Body of pancreas (tissue), 4 donors: Measurements from ENCODE around the gene RNF39. TPM values are rescaled to one million over a fixed set of nuclear protein-coding genes. Genes with fewer than 3 reads are reported as not detected.

ENCODE experiments used
- ATAC-seq: fragments of 150-250 bp; one replicate; pipeline ENCODE4 v1.9.1; 2016
- DNase-seq, 4 donors: peaks; one replicate each; pipeline ENCODE4 v3.0.0-alpha.2; 2019
- H3K27ac ChIP-seq, 4 donors: fragments of 200-600 bp; sonication (generic); 1 replicate in 3 of 4; 2 replicates in 1 of 4; pipeline versions ENCODE4 v1.5.1 to v1.6.1; 2016 to 2019; ENCODE audit warnings: mild to moderate bottlenecking in 1 of 4, mixed read lengths in 1 of 4, moderate library complexity in 1 of 4
- H3K27me3 ChIP-seq, 2 donors: fragments of 200-600 bp; sonication (generic); one replicate each; pipeline ENCODE4 v1.6.0; 2016; ENCODE audit warnings: mild to moderate bottlenecking in 1 of 2
- H3K36me3 ChIP-seq, 2 donors: fragments of 200-600 bp; sonication (generic); replicated peaks in 1 of 2; 2 replicates each; pipeline ENCODE4 v1.5.1; 2016; ENCODE audit warnings: low read depth in 2 of 2; ENCODE audit not compliant: insufficient read depth in 1 of 2
- H3K4me1 ChIP-seq: fragments of 200-600 bp; sonication (generic); one replicate; pipeline ENCODE4 v1.6.0; 2016
- H3K4me3 ChIP-seq, 2 donors: fragments of 200-600 bp; sonication (generic); 1 replicate in 1 of 2; 2 replicates in 1 of 2; pipeline ENCODE4 v1.5.1; 2016 to 2019
- H3K9me3 ChIP-seq, 3 donors: fragments of 200-600 bp; sonication (generic); 1 replicate in 2 of 3; 2 replicates in 1 of 3; pipeline ENCODE4 v1.5.1; 2016
- CTCF ChIP-seq, 7 experiments: fragments of 450-650 bp in 4 of 7; fragments of 200-600 bp in 3 of 7; sonication (generic) in 3 of 7; IDR thresholded peaks; one replicate each; pipeline ENCODE4 v1.5.1; 2016 to 2019; ENCODE audit warnings: antibody characterized with exemption in 7 of 7
- POLR2A ChIP-seq, 3 donors: fragments of 450-650 bp; IDR thresholded peaks; one replicate each; pipeline ENCODE4 v1.6.1; 2016; ENCODE audit warnings: antibody characterized with exemption in 3 of 3, mild to moderate bottlenecking in 2 of 3
- WGBS, 2 donors: methylation state at CpG; one replicate each; pipeline ENCODE4 v1.1.5; 2017; 5-methylcytosine and 5-hydroxymethylcytosine counted together
- intact Hi-C: fragments of 100-400 bp; cut with DNase I; formaldehyde crosslinking; loops from one replicate; pipeline ENCODE4 v1.15.1; 2023
- total RNA-seq, 2 donors: library from RNA; depleted of rRNA; stranded (reverse); fragments of >200 nt; gene quantifications; one replicate each; pipeline ENCODE4 v1.1.0, GENCODE V29; 2016

Gene RNF39
- total RNA-seq, 2 donors from 2014 or later = 1.6 TPM; not detected in 1

GRCh38 chr6:30061858-30062458, 13.6 kb downstream of the RNF39 start:
- peak; percentile 22 to 47 (median 26) for DNase-seq
- TF ChIP-seq POLR2A (IDR thresholded peaks at IDR 0.05) (no peak), CTCF (IDR thresholded peaks at IDR 0.05) (no peak)
- WGBS, 2 donors = 20 to 23% methylated on average over 13 of the region's 13 CpGs
- ATAC-seq = peak; percentile 8
- intact Hi-C loops = no loop called here
- Histone ChIP-seq H3K36me3 (peaks cover 0 to 2% of the 10 kb centered on the region in 2 donors), H3K4me3 (peak overlapping the region; percentile 45 to 76), H3K27me3 (no peaks in the 10 kb centered on the region), H3K9me3 (no peaks in the 10 kb centered on the region), H3K27ac (peak overlapping the region; percentile 60 to 91 (median 86)), H3K4me1 (peaks cover 28% of the 10 kb centered on the region)

- peak; percentile 99 for ATAC-seq
- peak within 1 kb of the TSS; percentile 45 to 76 for H3K4me3 ChIP-seq
- intact Hi-C loops = no loop called here
- peaks cover 28% of the 10 kb centered on the region for H3K4me1 ChIP-seq
- peak; percentile 92 to 95 (median 94) for DNase-seq
- 0% methylated on average over 8 to 48 of the region's 48 CpGs for WGBS, 2 donors
- peak in 1 of 7 experiments; percentile 27 for TF ChIP-seq CTCF (IDR thresholded peaks at IDR 0.05)
- peak; percentile 70 to 96 (median 96) for TF ChIP-seq POLR2A (IDR thresholded peaks at IDR 0.05)
- H3K27me3 ChIP-seq = no peaks in the 10 kb centered on the region
- peaks cover 0 to 2% of the 10 kb centered on the region in 2 donors for H3K36me3 ChIP-seq
- peak within 1 kb of the TSS; percentile 60 to 91 (median 86) for H3K27ac ChIP-seq
- H3K9me3 ChIP-seq = no peaks in the 10 kb centered on the region
Measured at GRCh38 chr6:30061092-30061857, 14.3 kb downstream of the RNF39 start, which contains the start of gene POLR1H. TSS of gene POLR1H (plus strand) at chr6:30061265. CDS start at chr6:30061525, 260 bp downstream.

GRCh38 chr6:30060606-30061091, 14.9 kb downstream of the RNF39 start:
- ATAC-seq = peak; percentile 4
- Histone ChIP-seq H3K4me3 (peak overlapping the region; percentile 45 to 76), H3K36me3 (peaks cover 0 to 2% of the 10 kb centered on the region in 2 donors), H3K27me3 (no peaks in the 10 kb centered on the region), H3K27ac (peak overlapping the region; percentile 53 to 91 (median 86)), H3K9me3 (no peaks in the 10 kb centered on the region), H3K4me1 (peaks cover 21% of the 10 kb centered on the region)
- WGBS, 2 donors = 0% methylated on average over 21 to 24 of the region's 24 CpGs
- DNase-seq = peak; percentile 16 to 34 (median 26)
- intact Hi-C loops = no loop called here
- TF ChIP-seq POLR2A (IDR thresholded peaks at IDR 0.05) (no peak), CTCF (IDR thresholded peaks at IDR 0.05) (no peak)

GRCh38 chr6:30055513-30055912, 20.1 kb downstream of the RNF39 start:
- 38 to 55% methylated on average over 1 of the region's 1 CpG for WGBS, 2 donors
- no peaks in the 10 kb centered on the region for H3K27me3 ChIP-seq
- H3K4me3 ChIP-seq = no peak overlapping the region
- H3K36me3 ChIP-seq = peaks cover 0 to 2% of the 10 kb centered on the region in 2 donors
- peaks cover 11% of the 10 kb centered on the region for H3K4me1 ChIP-seq
- H3K9me3 ChIP-seq = no peaks in the 10 kb centered on the region
- no peak overlapping the region for H3K27ac ChIP-seq
- ATAC-seq = no peak
- intact Hi-C loops = no loop called here
- no peak for TF ChIP-seq CTCF (IDR thresholded peaks at IDR 0.05)
- TF ChIP-seq POLR2A (IDR thresholded peaks at IDR 0.05) = no peak
- no peak for DNase-seq
